HUES48 (cell line): Measurements from ENCODE around the gene BLVRA.
"Not testable (repeated sequence)": the region's sequence is repeated elsewhere in the genome, so short reads cannot be mapped to it uniquely, and the experiment has no call there.

Source experiments
- H3K27ac ChIP-seq: one replicate; pipeline ENCODE4 v1.7.0; 2013; ENCODE audit warnings: low read depth, low read length, inconsistent platforms
- H3K27me3 ChIP-seq: 2 replicates; pipeline ENCODE4 v1.6.1; 2013; ENCODE audit warnings: mild to moderate bottlenecking, low read length; ENCODE audit not compliant: control insufficient read depth, insufficient read depth
- H3K36me3 ChIP-seq: 2 replicates; pipeline ENCODE4 v1.6.1; 2013; ENCODE audit warnings: low read length; ENCODE audit not compliant: control insufficient read depth, insufficient read depth
- H3K4me1 ChIP-seq: 2 replicates; pipeline ENCODE4 v1.6.1; 2013; ENCODE audit warnings: mild to moderate bottlenecking, low read length; ENCODE audit not compliant: control insufficient read depth, insufficient read depth
- H3K4me3 ChIP-seq: 2 replicates; pipeline ENCODE4 v1.5.1; 2013; ENCODE audit warnings: mild to moderate bottlenecking, low read depth, low read length
- H3K9ac ChIP-seq: 2 replicates; pipeline ENCODE4 v1.6.1; 2013; ENCODE audit warnings: mild to moderate bottlenecking, low read depth, low read length, moderate library complexity
- H3K9me3 ChIP-seq: 2 replicates; pipeline ENCODE4 v1.6.1; 2013; ENCODE audit warnings: low read length; ENCODE audit not compliant: control insufficient read depth, insufficient read depth

BLVRA gene

DNA sequence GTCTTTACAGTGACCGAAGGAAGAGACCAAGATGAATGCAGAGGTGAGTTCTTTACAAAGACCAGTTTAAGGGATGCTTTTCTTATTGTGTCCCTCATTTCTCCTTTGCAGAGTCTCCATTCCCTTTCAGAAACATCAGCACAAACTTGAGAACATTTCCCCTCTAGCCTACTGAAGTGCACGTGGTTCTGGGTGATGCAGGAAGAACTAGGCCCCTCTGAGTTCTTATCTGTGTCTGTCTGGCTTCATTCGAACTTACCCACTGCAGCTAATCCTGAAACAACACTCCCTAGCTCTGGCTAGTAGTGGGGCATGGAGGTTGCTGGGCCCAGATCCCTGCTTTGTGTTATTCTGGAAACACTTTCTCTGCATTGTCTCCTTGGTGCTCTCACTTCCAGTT lies 12.6 kb downstream of the BLVRA start:
- H3K9me3 ChIP-seq: 0 out of 2 replicates have a peak, but pooled peaks cover 2% of the 10 kb centered on the region
- 0 out of 2 replicates have a peak, but pooled peaks cover 11% of the 10 kb centered on the region for H3K36me3 ChIP-seq
- peaks cover 9% of the 10 kb centered on the region for H3K4me1 ChIP-seq
- H3K9ac ChIP-seq: no peak overlapping the region
- no peak overlapping the region for H3K27ac ChIP-seq
- H3K4me3 ChIP-seq: no peak overlapping the region
- no peaks in the 10 kb centered on the region for H3K27me3 ChIP-seq

DNA sequence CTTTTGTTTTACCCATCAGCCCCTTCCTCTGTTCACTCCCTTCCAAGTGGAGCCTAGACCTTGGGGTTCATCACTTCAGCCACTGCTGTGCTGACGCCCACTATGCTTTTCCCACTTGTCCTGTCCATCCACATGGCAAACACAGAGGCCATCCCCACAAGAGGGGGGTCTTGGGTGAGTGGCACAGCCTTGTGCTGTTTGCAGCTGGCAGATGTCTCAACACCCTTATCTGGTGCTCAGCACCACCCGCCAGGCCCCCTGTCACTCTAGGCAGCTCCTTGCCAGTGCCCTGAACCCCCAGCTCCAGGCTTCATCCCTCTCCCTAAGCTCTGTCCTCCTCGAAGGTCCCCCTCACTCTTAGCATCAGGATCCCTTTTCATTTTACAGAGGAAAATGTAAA lies 13.1 kb downstream of the BLVRA start:
- no peak overlapping the region for H3K9ac ChIP-seq
- H3K9me3 ChIP-seq: 0 out of 2 replicates have a peak, but pooled peaks cover 2% of the 10 kb centered on the region
- H3K27ac ChIP-seq: no peak overlapping the region
- no peak overlapping the region for H3K4me3 ChIP-seq
- H3K27me3 ChIP-seq: no peaks in the 10 kb centered on the region
- peaks cover 9% of the 10 kb centered on the region for H3K4me1 ChIP-seq
- 0 out of 2 replicates have a peak, but pooled peaks cover 11% of the 10 kb centered on the region for H3K36me3 ChIP-seq

DNA sequence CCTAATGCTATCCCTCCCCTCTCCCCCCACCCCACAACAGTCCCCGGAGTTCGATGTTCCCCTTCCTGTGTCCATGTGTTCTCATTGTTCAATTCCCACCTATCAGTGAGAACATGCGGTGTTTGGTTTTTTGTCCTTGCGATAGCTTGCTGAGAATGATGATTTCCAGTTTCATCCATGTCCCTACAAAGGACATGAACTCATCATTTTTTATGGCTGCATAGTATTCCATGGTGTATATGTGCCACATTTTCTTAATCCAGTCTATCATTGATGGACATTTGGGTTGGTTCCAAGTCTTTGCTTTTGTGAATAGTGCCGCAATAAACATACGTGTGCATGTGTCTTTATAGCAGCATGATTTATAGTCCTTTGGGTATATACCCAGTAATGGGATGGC lies 14.8 kb downstream of the BLVRA start:
- H3K27me3 ChIP-seq, H3K9ac ChIP-seq, H3K4me3 ChIP-seq, H3K27ac ChIP-seq, H3K9me3 ChIP-seq, H3K4me1 ChIP-seq: not testable (repeated sequence)
- 0 out of 2 replicates have a peak, but pooled peaks cover 11% of the 10 kb centered on the region for H3K36me3 ChIP-seq

DNA sequence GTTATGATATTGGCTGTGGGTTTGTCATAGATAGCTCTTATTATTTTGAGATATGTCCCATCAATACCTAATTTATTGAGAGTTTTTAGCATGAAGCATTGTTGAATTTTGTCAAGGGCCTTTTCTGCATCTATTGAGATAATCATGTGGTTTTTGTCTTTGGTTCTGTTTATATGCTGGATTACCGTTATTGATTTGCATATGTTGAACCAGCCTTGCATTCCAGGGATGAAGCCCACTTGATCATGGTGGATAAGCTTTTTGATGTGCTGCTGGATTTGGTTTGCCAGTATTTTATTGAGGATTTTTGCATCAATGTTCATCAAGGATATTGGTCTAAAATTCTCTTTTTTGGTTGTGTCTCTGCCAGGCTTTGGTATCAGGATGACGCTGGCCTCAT lies 16.8 kb downstream of the BLVRA start:
- not testable (repeated sequence) for H3K27ac ChIP-seq, H3K4me3 ChIP-seq, H3K27me3 ChIP-seq, H3K4me1 ChIP-seq, H3K9ac ChIP-seq
- Histone ChIP-seq H3K9me3 (peaks cover 12% of the 10 kb centered on the region; the same call in 1 of the 2 replicates), H3K36me3 (0 out of 2 replicates have a peak, but pooled peaks cover 11% of the 10 kb centered on the region)

DNA sequence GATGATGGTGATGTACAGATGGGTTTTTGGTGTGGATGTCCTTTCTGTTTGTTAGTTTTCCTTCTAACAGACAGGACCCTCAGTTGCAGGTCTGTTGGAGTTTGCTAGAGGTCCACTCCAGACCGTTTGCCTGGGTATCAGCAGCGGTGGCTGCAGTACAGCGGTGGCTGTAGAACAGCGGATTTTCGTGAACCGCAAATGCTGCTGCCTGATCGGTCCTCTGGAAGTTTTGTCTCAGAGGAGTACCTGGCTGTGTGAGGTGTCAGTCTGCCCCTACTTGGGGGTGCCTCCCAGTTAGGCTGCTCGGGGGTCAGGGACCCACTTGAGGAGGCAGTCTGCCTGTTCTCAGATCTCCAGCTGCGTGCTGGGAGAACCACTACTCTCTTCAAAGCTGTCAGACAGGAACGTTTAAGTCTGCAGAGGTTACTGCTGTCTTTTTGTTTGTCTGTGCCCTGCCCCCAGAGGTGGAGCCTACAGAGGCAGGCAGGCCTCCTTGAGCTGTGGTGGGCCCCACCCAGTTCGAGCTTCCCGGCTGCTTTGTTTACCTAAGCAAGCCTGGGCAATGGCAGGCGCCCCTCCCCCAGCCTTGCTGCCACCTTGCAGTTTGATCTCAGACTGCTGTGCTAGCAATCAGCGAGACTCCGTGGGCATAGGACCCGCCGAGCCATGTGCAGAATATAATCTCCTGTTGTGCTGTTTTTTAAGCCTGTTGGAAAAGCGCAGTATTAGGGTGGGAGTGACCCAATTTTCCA lies 20.0 kb downstream of the BLVRA start:
- H3K4me3 ChIP-seq, H3K27ac ChIP-seq, H3K9me3 ChIP-seq: not testable (repeated sequence)

DNA sequence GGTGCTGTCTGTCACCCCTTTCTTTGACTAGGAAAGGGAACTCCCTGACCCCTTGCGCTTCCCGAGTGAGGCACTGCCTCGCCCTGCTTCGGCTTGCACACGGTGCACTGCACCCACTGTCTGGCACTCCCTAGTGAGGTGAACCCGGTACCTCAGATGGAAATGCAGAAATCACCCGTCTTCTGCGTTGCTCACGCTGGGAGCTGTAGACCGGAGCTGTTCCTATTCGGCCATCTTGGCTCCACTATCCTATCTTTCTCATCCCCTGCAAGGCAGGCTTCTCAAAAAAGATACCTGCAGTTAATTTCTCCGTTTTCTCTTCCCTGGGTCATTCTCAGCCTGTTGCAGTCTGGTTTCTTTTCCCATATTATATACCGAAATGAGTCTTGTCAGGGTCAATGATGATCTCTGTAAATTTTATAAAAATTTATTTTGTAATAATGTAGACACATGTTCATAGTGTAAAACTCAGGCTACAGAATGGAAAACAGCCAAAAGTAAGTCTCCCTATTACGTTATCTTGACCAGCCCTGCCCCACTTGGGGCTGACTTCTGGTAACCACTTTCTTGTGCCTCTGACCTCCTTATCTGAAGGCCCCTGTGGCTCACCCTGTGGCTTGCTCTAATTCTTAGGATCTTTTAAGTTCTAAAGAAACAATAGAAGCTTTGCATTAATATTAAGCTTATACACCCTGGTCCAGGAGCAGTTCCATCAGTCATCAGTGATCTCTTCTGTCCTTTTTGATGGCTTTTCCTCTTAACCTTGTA lies 20.7 kb downstream of the BLVRA start:
- no peaks in the 10 kb centered on the region for H3K4me1 ChIP-seq
- peaks cover 10% of the 10 kb centered on the region; the same call in 1 of the 2 replicates for H3K9me3 ChIP-seq
- no peaks in the 10 kb centered on the region for H3K27me3 ChIP-seq
- no peak overlapping the region for H3K9ac ChIP-seq
- no peaks in the 10 kb centered on the region for H3K36me3 ChIP-seq
- no peak overlapping the region for H3K27ac ChIP-seq
- H3K4me3 ChIP-seq: no peak overlapping the region

More for the DNA sequence above, 20.0 kb downstream of the BLVRA start:
- H3K4me1 ChIP-seq, H3K9ac ChIP-seq, H3K27me3 ChIP-seq, H3K36me3 ChIP-seq: not testable (repeated sequence)

DNA sequence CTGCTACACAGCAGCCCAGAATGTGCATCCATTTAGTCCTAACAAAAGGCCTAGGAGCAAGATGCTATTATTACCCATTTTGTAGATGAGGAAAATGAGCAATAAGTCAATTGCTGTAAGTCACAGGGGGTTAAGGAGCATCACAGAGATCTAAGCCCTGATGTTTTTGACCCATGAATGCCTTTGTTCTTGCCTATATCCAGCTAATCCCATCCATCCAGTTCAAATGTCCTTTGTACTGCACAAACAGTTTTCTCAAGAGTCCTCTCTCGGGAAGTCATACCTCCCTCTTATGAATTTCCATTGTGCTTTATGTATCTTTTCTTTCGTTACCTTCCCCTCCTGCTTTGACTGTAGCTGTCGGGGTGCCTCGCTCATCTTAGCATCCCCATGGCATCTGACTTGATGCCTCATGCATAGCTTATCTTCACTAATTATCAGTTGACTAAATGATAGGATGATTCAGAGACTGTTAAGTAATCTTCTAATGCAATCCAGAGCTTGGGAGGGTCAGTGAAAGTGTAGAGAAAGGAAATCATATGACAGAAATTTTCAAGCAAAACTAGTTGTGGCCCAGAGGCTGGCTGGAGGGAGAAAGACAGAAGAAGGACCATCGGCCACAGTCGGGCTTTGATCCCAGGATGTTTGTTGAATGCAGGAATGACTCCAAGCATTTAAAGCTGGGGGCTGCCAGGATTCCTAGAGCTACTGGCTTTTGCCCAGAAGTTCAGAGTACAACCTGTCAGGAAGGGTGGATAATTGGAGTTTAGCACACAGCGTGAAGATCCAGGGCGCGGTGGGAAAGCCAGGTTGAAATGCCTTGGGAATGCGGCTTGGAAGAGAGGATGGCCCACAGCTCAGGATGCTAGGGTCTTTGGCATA lies 23.5 kb downstream of the BLVRA start:
- Histone ChIP-seq H3K9me3 (peaks cover 10% of the 10 kb centered on the region; the same call in 1 of the 2 replicates), H3K4me3 (no peak overlapping the region), H3K9ac (no peak overlapping the region), H3K27me3 (no peaks in the 10 kb centered on the region), H3K27ac (no peak overlapping the region), H3K36me3 (no peaks in the 10 kb centered on the region), H3K4me1 (no peaks in the 10 kb centered on the region)

DNA sequence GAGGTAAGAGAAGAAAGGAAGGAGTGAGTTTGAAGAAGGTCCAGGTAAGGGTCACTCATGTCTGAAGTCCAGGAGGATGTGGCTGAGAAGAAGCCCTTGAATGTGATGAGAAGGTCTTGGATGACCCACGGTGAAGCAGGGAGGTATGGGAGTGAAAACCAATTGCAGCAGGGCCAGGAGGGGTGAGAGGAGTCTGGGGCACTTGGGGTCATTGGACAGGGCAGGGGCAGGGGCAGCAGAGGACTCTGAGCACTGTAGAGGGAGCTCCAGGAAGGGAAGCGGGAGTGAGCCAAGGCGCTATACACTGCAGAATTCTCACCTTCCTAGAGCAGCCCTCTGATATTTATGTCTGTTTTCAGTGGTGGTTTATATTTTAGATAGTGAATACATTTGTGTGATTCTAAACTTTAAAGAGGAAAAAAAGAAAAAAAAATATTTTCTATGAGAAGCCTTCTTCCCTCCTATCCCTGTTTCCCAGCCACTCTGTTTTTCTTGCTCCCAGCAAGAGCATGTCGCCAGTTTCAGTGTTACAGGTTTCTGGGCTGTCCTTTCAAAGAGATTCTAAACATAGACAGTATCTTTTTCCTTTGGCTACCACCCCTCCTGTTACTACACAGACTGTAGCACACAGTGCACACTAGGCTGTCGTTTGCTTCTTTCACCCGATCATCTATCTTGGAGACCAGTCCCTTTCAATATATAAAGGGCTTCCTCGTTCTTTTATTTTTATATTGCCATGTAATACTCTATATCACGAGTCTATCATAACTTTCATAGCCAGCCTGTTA lies 24.5 kb downstream of the BLVRA start:
- H3K9ac ChIP-seq: no peak overlapping the region
- peaks cover 10% of the 10 kb centered on the region; the same call in 1 of the 2 replicates for H3K9me3 ChIP-seq
- no peak overlapping the region for H3K27ac ChIP-seq
- H3K4me1 ChIP-seq: no peaks in the 10 kb centered on the region
- no peaks in the 10 kb centered on the region for H3K27me3 ChIP-seq
- H3K36me3 ChIP-seq: no peaks in the 10 kb centered on the region
- H3K4me3 ChIP-seq: no peak overlapping the region

DNA sequence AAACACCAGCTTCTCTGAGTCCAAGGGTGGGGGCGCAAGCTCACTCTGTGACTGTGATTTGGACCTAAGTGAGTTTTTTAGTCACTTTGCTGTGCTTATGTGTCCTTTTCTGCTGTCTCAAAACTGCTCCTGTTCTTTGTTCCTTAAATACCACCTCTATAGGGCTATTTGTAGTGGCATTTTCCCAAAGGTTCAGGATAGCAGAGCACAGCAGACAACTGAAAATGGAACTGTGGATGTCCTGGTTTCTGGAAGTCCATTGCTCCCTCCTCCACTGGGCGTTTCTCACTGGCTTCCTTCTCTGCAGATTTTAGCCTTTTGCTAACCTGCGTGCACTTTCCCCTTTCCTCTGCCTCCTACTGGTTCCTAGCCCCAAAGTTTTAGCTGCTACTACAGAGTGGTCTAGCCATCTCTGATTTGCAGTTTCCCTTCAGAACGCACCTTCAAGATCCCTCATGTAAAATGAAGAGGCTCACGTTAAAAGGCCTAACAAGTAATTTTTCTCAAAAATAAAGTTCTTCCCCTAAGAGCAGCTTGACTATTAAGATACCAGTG lies 25.6 kb downstream of the BLVRA start:
- H3K9ac ChIP-seq: no peak overlapping the region
- H3K27me3 ChIP-seq: no peaks in the 10 kb centered on the region
- H3K4me1 ChIP-seq: no peaks in the 10 kb centered on the region
- peaks cover 5% of the 10 kb centered on the region; the same call in 1 of the 2 replicates for H3K9me3 ChIP-seq
- H3K4me3 ChIP-seq: no peak overlapping the region
- H3K27ac ChIP-seq: no peak overlapping the region
- peaks cover 4% of the 10 kb centered on the region for H3K36me3 ChIP-seq

DNA sequence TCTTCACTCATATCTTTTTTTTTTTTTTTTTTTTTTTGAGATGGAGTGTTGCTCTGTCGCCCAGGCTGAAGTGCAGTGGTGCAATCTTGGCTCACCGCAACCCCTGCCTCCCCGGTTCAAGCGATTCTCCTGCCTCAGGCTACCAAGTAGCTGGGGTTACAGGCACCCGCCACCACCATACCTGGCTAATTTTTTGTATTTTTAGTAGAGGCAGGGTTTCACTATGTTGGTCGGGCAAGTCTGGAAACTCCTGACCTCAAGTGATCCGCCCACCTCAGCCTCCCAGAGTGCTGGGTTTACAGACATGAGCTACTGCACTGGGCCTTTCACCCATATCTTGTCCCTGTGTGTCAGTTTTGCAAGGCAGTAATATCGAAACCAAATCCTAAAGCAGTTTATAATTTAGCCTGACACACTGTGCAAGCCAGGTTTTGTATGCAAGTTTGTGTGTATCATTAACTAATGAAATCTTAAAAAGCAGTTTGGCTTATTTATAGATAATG lies 26.2 kb downstream of the BLVRA start:
- not testable (repeated sequence) for H3K27me3 ChIP-seq, H3K36me3 ChIP-seq, H3K4me1 ChIP-seq, H3K4me3 ChIP-seq, H3K27ac ChIP-seq, H3K9ac ChIP-seq, H3K9me3 ChIP-seq
